ENCODE results near the gene ANKS1A. TPM values are rescaled to one million over a fixed set of nuclear protein-coding genes. Genes with fewer than 3 reads are reported as not detected.

ANKS1A gene
- polyA plus RNA-seq, 3 donors: 1.7 to 8.0 (median 3.1) TPM

DNA sequence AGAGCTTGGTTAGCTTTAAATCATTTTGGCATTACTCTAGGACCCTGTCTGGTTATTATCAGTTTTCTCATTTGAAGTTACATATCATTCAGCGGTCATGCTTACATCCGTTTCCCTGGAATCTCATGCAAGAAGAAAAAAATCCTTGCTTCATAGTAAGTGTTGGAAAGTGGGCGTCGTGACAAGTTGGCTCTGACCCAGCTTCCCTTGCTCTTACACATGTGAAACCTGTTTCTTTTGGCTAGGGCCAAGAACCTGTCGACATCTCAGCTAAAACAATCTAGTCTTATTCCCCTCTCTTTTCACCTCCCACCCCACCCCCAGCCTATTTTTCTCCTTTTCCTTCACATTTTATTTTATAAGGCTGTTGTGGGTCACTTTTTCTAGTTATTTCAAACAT lies 45.5 kb downstream of the ANKS1A start:
- Mint-ChIP-seq H3K27me3 (ENCODE audit: low read depth in 3 of 3) (no peaks in the 10 kb centered on the region), H3K27ac (no peak overlapping the region), H3K4me1 (peaks cover 42% of the 10 kb centered on the region), H3K36me3 (peaks cover 8 to 22% of the 10 kb centered on the region in 2 donors), H3K9me3 (no peaks in the 10 kb centered on the region), H3K4me3 (no peak overlapping the region)
- no peak overlapping the region for H3K27ac ChIP-seq (ENCODE audit: low read depth in 1 of 2, low read length in 2 of 2)
- no peaks in the 10 kb centered on the region for H3K27me3 ChIP-seq (ENCODE audit: control insufficient read depth in 2 of 2, insufficient read depth in 2 of 2, low read length in 2 of 2)
- TF ChIP-seq, protein P1, sequence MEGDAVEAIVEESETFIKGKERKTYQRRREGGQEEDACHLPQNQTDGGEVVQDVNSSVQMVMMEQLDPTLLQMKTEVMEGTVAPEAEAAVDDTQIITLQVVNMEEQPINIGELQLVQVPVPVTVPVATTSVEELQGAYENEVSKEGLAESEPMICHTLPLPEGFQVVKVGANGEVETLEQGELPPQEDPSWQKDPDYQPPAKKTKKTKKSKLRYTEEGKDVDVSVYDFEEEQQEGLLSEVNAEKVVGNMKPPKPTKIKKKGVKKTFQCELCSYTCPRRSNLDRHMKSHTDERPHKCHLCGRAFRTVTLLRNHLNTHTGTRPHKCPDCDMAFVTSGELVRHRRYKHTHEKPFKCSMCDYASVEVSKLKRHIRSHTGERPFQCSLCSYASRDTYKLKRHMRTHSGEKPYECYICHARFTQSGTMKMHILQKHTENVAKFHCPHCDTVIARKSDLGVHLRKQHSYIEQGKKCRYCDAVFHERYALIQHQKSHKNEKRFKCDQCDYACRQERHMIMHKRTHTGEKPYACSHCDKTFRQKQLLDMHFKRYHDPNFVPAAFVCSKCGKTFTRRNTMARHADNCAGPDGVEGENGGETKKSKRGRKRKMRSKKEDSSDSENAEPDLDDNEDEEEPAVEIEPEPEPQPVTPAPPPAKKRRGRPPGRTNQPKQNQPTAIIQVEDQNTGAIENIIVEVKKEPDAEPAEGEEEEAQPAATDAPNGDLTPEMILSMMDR (IDR thresholded peaks at IDR 0.05): no peak
- no peaks in the 10 kb centered on the region for H3K9me3 ChIP-seq (replicated peaks in 1 of 2; ENCODE audit: control insufficient read depth in 1 of 2, insufficient read depth in 1 of 2, low read length in 2 of 2)
- no peak overlapping the region for H2AFZ ChIP-seq (ENCODE audit: insufficient read depth, low read depth, low read length, poor library complexity, severe bottlenecking)
- DNase-seq: no peak
- intact Hi-C loops (cut with micrococcal nuclease): no loop called here
- H3K79me2 ChIP-seq (ENCODE audit: insufficient read depth, low read length): peaks cover 47% of the 10 kb centered on the region
- no peak overlapping the region for H3K4me2 ChIP-seq (replicated peaks; ENCODE audit: extremely low read depth, low read length, poor library complexity, severe bottlenecking)
- H4K20me1 ChIP-seq (ENCODE audit: insufficient read depth, low read length): peaks cover 96% of the 10 kb centered on the region
- peaks cover 6 to 13% of the 10 kb centered on the region in 2 donors for H3K4me1 ChIP-seq (ENCODE audit: control insufficient read depth in 1 of 2, insufficient read depth in 2 of 2, low read length in 2 of 2)
- 35% methylated on average over 5 of the region's 5 CpGs for WGBS (ENCODE audit: insufficient coverage)
- no peaks in the 10 kb centered on the region for H3K36me3 ChIP-seq (replicated peaks in 1 of 2; ENCODE audit: control insufficient read depth in 1 of 2, insufficient read depth in 2 of 2, low read length in 2 of 2)
- no peak overlapping the region for H3K4me3 ChIP-seq (replicated peaks in 1 of 3; ENCODE audit: low read depth in 2 of 3, low read length in 3 of 3)
- no peak overlapping the region for H3K9ac ChIP-seq (ENCODE audit: insufficient read depth, low read length, poor library complexity, severe bottlenecking)

GRCh38 chr6:34938268-34938667 lies 49.2 kb downstream of the ANKS1A start:
- Histone ChIP-seq H3K9me3 (replicated peaks in 1 of 2; ENCODE audit: control insufficient read depth in 1 of 2, insufficient read depth in 1 of 2, low read length in 2 of 2) (no peaks in the 10 kb centered on the region), H3K4me3 (replicated peaks in 1 of 3; ENCODE audit: low read depth in 2 of 3, low read length in 3 of 3) (no peak overlapping the region), H3K4me2 (replicated peaks; ENCODE audit: extremely low read depth, low read length, poor library complexity, severe bottlenecking) (no peak overlapping the region), H4K20me1 (ENCODE audit: insufficient read depth, low read length) (peaks cover 87% of the 10 kb centered on the region), H3K27ac (ENCODE audit: low read depth in 1 of 2, low read length in 2 of 2) (no peak overlapping the region), H3K79me2 (ENCODE audit: insufficient read depth, low read length) (peaks cover 50% of the 10 kb centered on the region), H3K27me3 (ENCODE audit: control insufficient read depth in 2 of 2, insufficient read depth in 2 of 2, low read length in 2 of 2) (no peaks in the 10 kb centered on the region), H2AFZ (ENCODE audit: insufficient read depth, low read depth, low read length, poor library complexity, severe bottlenecking) (no peak overlapping the region), H3K4me1 (ENCODE audit: control insufficient read depth in 1 of 2, insufficient read depth in 2 of 2, low read length in 2 of 2) (peaks cover 6 to 16% of the 10 kb centered on the region in 2 donors), H3K9ac (ENCODE audit: insufficient read depth, low read length, poor library complexity, severe bottlenecking) (no peak overlapping the region), H3K36me3 (replicated peaks in 1 of 2; ENCODE audit: control insufficient read depth in 1 of 2, insufficient read depth in 2 of 2, low read length in 2 of 2) (no peaks in the 10 kb centered on the region)
- H3K27me3 Mint-ChIP-seq (ENCODE audit: low read depth in 3 of 3): peaks cover 0 to 1% (median 0%) of the 10 kb centered on the region in 3 donors
- intact Hi-C loops (cut with micrococcal nuclease): no loop called here
- peak overlapping the region in 2 of 7 donors; percentile 46 to 53 for H3K27ac Mint-ChIP-seq
- H3K4me1 Mint-ChIP-seq: peaks cover 37% of the 10 kb centered on the region
- H3K4me3 Mint-ChIP-seq: no peak overlapping the region
- WGBS (ENCODE audit: insufficient coverage): 40% methylated on average over 1 of the region's 3 CpGs
- DNase-seq: peak in 1 of 3 donors; percentile 14
- peaks cover 6 to 16% of the 10 kb centered on the region in 2 donors for H3K36me3 Mint-ChIP-seq
- peaks cover 0 to 3% (median 0%) of the 10 kb centered on the region in 7 donors for H3K9me3 Mint-ChIP-seq
- TF ChIP-seq, protein P1 (IDR thresholded peaks at IDR 0.05): no peak

Measured in CD14-positive monocyte (primary cell).